ENCODE data around the gene CAPN3.

The CAPN3 gene

DNA sequence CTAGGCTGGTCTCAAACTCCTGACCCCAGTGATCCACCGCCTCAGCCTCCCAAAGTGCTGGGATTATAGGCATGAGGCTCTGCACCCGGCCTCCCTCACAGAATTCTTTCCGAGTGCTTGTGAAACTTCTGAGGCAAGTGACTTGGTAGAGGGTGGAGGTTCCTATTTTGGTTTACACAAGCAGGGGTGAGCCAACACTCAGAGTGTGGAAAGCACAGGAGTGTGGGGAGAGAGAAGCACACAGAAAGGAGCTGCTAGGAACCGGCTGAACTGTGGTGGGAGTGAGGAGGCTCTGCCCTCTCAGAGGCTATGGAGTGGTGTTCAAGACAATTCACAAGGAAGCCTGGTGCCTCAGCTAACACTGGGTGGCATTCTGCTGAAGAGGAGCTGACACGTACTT is 7.7 kb downstream of the CAPN3 start:
- H3K27me3 Mint-ChIP-seq = no peaks in the 10 kb centered on the region
- no peak for DNase-seq
- H3K36me3 Mint-ChIP-seq (ENCODE audit: low read depth) = peaks cover 1% of the 10 kb centered on the region
- H3K27ac Mint-ChIP-seq = no peak overlapping the region
- H3K4me3 Mint-ChIP-seq = no peak overlapping the region
- no peak for ATAC-seq
- no peaks in the 10 kb centered on the region for H3K9me3 Mint-ChIP-seq
- no peaks in the 10 kb centered on the region for H3K4me1 Mint-ChIP-seq

DNA sequence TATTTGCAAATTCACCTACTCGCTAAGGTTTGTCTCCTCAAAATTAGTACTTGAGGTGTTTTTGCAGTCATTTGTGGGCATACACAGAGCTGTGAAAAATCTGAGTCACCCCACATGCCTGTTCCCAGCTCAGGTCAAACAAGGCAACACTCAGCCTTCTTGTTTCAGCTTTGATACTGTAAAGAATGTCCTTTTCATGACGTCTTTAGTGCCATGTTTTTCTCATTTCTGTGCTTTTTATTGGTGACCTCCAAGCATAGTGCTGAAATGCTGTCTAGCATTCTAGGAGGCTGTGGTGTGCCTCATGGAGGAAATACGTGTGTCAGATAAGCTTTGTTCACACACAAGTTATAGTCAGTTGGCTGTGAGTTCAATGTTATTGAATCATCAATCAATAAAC is 8.8 kb downstream of the CAPN3 start:
- no peaks in the 10 kb centered on the region for H3K27me3 Mint-ChIP-seq
- ATAC-seq (no peak), DNase-seq (no peak)
- peaks cover 1% of the 10 kb centered on the region for H3K36me3 Mint-ChIP-seq (ENCODE audit: low read depth)
- H3K9me3 Mint-ChIP-seq = no peaks in the 10 kb centered on the region
- no peaks in the 10 kb centered on the region for H3K4me1 Mint-ChIP-seq
- no peak overlapping the region for H3K4me3 Mint-ChIP-seq
- H3K27ac Mint-ChIP-seq = no peak overlapping the region

DNA sequence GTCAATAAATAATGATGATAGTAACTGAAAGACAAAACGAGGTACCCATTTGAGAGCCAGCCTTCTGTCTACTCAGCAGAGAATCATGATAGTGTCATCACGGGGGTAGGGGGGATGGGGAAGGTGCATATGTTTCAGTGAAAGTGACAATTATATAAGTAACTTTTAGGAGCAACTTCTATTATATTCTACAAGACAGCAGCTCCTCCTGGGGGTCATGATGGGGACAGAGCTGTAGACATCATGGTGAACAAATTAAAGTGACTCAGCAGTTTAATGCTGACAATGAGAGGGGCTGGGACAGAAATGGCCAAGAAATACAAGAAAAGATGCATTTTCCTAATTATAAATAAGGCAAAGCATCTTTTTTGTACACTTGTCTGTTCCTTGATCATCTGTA is 11.8 kb downstream of the CAPN3 start:
- H3K27ac Mint-ChIP-seq = no peak overlapping the region

DNA sequence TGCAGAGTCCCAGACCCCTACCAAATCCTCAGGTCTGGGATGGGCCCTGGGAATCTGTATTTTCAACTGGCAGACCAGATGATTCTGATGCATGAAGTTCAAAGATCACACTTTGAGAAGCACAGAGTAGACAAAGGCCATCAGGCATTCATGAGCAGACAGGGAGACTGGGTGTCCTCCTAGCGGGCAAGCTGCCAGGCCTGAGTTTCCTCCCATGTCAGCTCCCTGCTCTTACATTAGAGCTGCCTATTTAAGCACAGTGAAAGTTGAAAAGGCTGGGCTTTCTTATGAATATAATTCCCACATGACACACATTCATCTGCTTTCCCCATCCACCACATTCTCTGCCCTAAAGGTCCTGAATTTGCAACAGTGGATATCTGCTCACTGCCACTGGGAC is 14.0 kb downstream of the CAPN3 start:
- DNase-seq (no peak), ATAC-seq (no peak)
- H3K36me3 Mint-ChIP-seq (ENCODE audit: low read depth) = peaks cover 5% of the 10 kb centered on the region
- no peaks in the 10 kb centered on the region for H3K4me1 Mint-ChIP-seq
- no peaks in the 10 kb centered on the region for H3K27me3 Mint-ChIP-seq
- no peak overlapping the region for H3K4me3 Mint-ChIP-seq
- H3K27ac Mint-ChIP-seq = no peak overlapping the region
- H3K9me3 Mint-ChIP-seq = peaks cover 4% of the 10 kb centered on the region

More for the DNA sequence above, 11.8 kb downstream of the CAPN3 start:
- no peaks in the 10 kb centered on the region for H3K27me3 Mint-ChIP-seq
- no peaks in the 10 kb centered on the region for H3K4me1 Mint-ChIP-seq
- ATAC-seq (no peak), DNase-seq (no peak)
- H3K36me3 Mint-ChIP-seq (ENCODE audit: low read depth) = peaks cover 1% of the 10 kb centered on the region
- no peaks in the 10 kb centered on the region for H3K9me3 Mint-ChIP-seq
- no peak overlapping the region for H3K4me3 Mint-ChIP-seq

DNA sequence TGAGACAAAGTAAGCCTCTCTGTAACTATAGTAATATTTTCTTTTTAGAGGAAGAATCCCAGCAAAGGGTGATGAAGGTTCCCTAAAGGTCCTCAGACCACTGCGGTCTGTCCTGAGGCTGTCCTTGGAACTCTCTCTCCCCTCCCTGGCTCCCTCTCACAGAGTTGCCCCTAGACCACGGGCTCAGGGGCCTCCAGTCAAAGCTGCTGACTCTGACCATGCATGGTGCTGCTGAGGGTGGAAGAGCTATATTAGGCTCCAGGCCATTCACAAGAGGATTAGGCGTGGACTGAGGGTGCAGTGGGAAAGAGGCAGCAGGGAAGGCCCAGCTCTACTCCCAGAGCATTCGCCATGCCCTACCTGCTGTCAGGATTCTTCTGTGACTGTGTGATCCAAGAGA is 14.6 kb downstream of the CAPN3 start:
- Mint-ChIP-seq H3K4me3 (no peak overlapping the region), H3K27ac (no peak overlapping the region), H3K36me3 (ENCODE audit: low read depth) (peaks cover 7% of the 10 kb centered on the region), H3K9me3 (peaks cover 8% of the 10 kb centered on the region), H3K27me3 (no peaks in the 10 kb centered on the region), H3K4me1 (no peaks in the 10 kb centered on the region)
- DNase-seq (no peak), ATAC-seq (no peak)

DNA sequence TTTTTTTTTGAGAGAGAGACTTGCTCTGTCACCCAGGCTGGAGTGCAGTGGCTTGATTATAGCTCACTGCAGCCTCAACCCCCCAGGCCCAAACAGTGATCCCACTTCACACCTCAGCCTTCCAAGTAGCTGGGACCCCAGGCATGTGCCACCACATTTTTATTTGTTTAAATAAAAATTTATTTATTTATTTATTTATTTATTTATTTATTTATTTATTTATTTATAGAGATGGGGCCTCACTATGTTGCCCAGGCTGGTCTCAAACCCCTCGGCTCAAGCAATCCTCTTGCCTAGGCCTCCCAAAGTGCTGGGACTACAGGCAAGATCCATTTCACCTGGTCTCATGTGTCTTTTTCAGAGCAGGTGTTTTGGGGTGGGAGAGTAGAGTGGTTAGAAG is 15.5 kb downstream of the CAPN3 start:
- no peaks in the 10 kb centered on the region for H3K4me1 Mint-ChIP-seq
- no peak overlapping the region for H3K27ac Mint-ChIP-seq
- DNase-seq (no peak), ATAC-seq (no peak)
- H3K9me3 Mint-ChIP-seq = peaks cover 8% of the 10 kb centered on the region
- H3K27me3 Mint-ChIP-seq = no peaks in the 10 kb centered on the region
- H3K4me3 Mint-ChIP-seq = no peak overlapping the region
- H3K36me3 Mint-ChIP-seq (ENCODE audit: low read depth) = peaks cover 9% of the 10 kb centered on the region

DNA sequence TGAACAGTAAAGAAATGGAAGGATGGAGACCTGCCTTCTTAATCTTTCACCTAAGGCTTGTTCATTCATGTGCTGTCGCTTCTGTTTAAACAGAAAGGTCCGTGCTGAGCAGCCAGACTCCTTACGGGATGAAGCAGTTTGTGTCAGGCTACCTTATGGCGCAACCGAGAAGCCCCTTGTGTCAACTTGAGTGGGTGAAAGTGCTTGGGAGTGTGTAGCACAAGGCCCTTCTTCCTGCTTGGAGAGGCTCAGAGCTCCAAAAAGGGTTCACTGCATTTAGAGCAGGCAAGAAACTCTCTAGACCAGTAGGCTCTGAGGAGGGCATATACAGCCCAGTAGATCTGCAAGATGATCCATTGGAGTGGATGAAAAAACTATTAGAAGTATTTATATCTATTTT is 16.0 kb downstream of the CAPN3 start:
- H3K27me3 Mint-ChIP-seq = no peaks in the 10 kb centered on the region
- H3K9me3 Mint-ChIP-seq = peaks cover 8% of the 10 kb centered on the region
- ATAC-seq (no peak), DNase-seq (no peak)
- peaks cover 9% of the 10 kb centered on the region for H3K36me3 Mint-ChIP-seq (ENCODE audit: low read depth)
- no peak overlapping the region for H3K4me3 Mint-ChIP-seq
- no peaks in the 10 kb centered on the region for H3K4me1 Mint-ChIP-seq
- H3K27ac Mint-ChIP-seq = no peak overlapping the region

DNA sequence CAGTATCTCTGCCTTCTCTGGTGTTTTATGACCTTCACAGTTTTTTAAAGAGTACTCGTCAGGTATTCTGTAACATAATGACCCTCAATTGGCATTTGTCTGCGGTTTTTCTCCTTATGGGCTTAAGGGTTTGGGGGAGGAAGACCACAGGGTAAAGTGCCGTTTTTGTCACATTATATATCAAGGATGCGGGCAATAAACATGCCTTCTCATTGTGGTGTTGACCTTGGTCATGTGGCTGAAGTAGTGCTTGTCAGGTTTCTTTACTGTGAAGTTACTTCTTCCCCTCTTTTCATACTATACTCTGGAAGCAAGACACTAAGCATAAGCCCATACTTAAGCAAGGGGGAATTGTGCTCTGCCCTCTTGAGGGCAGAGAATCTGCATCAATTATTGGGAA is 16.6 kb downstream of the CAPN3 start:
- H3K36me3 Mint-ChIP-seq (ENCODE audit: low read depth) = peaks cover 9% of the 10 kb centered on the region
- H3K4me3 Mint-ChIP-seq = no peak overlapping the region
- no peak for DNase-seq
- no peaks in the 10 kb centered on the region for H3K27me3 Mint-ChIP-seq
- no peak overlapping the region for H3K27ac Mint-ChIP-seq
- no peaks in the 10 kb centered on the region for H3K4me1 Mint-ChIP-seq
- H3K9me3 Mint-ChIP-seq = peaks cover 8% of the 10 kb centered on the region
- no peak for ATAC-seq

DNA sequence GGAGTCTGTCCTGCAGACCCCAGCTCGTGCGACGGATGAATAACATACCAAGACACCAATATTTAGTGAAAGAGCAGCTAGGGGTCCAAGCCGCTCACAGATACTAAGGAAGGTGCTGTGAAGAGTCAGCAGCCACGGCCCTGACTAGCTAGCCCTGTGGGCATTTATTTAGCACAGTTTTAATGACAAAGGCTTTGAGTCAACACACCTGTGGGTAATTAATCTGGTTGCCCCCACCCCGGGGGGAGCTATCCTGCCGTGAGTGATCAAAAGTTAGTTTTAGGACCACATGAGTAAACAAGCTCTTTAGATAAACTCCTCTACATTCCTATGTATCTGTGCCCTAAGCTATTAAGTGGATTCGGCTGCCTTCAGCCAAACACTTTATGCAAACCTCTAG is 18.7 kb downstream of the CAPN3 start:
- Mint-ChIP-seq H3K9me3 (peaks cover 8% of the 10 kb centered on the region), H3K4me1 (no peaks in the 10 kb centered on the region), H3K27ac (no peak overlapping the region), H3K27me3 (no peaks in the 10 kb centered on the region), H3K4me3 (no peak overlapping the region), H3K36me3 (ENCODE audit: low read depth) (peaks cover 9% of the 10 kb centered on the region)
- no peak for ATAC-seq
- no peak for DNase-seq

DNA sequence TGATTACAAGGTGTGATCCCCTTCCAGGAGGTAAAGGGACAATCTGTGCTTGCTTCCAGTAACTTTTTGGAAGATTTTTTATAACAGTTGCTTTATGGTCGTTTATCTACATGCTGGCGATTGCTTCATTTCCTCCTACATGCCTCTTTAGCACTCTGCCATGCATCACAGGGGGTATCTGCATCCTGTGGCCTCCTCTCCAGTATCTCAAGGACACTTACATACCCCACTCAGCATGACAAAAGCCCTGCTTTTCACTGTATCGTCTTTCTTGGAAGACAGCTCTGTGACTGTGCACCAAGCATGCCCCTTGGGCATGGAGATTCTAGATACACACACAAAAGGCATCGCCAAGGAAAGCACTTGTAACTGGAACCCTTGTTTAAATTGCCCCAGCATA is 25.3 kb downstream of the CAPN3 start:
- no peaks in the 10 kb centered on the region for H3K27me3 Mint-ChIP-seq
- H3K9me3 Mint-ChIP-seq = no peaks in the 10 kb centered on the region
- no peak overlapping the region for H3K4me3 Mint-ChIP-seq
- no peaks in the 10 kb centered on the region for H3K36me3 Mint-ChIP-seq (ENCODE audit: low read depth)
- no peak overlapping the region for H3K27ac Mint-ChIP-seq
- no peak for DNase-seq
- H3K4me1 Mint-ChIP-seq = no peaks in the 10 kb centered on the region
- no peak for ATAC-seq

DNA sequence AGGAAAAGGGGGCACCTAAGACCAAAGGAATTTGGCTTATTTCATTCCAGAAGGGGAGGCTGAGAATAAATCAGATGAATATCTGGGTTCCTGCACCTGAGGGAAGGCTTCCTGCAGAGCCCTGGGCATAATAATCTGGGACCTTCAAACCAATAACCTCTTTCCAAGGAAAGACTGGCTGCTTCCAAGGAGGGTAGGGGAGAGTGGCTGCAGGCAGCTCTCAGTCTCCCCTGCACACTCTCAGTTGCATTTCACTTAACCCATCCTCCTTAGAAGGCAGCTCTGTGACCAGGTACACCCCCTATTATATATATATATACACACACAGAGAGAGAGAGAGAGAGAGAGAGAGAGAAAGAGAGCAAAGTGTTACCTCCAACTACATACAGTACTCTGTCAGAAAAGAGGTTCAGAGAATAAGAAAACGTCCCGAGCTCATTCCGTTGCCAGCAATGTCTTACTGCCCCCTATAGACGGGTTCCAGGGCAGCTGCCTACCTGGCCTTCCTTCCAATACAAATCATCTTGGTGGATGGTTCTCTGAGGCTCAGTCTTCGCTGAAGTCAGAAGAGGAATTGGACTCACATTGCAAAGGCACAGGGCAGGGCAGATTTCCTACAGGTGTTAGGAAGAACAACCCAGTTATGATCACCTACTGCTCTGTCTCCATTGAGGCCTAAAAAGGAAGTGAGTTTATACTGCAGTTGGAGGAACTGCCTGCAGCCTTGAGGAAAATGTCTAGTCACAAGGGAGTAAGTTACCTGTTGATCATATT is 26.1 kb downstream of the CAPN3 start:
- no peak overlapping the region for H3K4me3 Mint-ChIP-seq
- H3K4me1 Mint-ChIP-seq = no peaks in the 10 kb centered on the region
- H3K9me3 Mint-ChIP-seq = no peaks in the 10 kb centered on the region
- ATAC-seq (peak; percentile 54), DNase-seq (peak; percentile 12)
- no peak overlapping the region for H3K27ac Mint-ChIP-seq
- no peaks in the 10 kb centered on the region for H3K27me3 Mint-ChIP-seq
- no peaks in the 10 kb centered on the region for H3K36me3 Mint-ChIP-seq (ENCODE audit: low read depth)

DNA sequence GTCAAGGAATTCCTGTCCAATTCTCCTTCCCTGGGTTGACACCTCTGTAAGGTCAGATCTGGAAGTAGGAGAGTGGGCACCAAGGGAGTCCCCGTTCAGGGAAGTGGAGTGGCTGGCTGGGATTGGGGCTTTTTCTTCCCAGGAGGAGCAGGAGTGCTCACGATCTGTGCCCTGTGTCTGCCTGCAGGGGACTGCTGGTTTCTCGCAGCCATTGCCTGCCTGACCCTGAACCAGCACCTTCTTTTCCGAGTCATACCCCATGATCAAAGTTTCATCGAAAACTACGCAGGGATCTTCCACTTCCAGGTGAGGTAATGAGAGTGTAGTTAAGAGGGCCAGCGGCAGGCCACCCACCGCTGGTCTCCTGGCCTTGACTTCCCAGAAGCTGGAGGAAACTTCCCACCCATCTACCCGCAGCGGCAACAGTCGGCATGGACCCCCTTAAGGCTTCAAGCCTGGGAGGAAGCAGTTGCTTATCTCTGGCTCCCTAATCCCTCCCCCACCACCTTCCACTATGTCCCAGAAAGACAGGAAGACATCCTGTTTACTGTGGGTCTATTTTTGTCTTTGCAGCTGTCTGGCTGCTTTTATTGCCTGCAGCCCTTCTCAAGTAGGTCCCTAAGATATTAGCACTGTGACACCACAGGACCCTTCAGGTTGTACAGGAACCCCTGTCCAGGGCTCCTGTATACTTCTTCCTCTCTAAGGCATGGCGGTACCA is 26.8 kb downstream of the CAPN3 start:
- ATAC-seq = no peak
- Mint-ChIP-seq H3K4me1 (no peaks in the 10 kb centered on the region), H3K27me3 (no peaks in the 10 kb centered on the region), H3K27ac (no peak overlapping the region), H3K9me3 (no peaks in the 10 kb centered on the region), H3K36me3 (ENCODE audit: low read depth) (no peaks in the 10 kb centered on the region), H3K4me3 (no peak overlapping the region)
- DNase-seq = no peak

DNA sequence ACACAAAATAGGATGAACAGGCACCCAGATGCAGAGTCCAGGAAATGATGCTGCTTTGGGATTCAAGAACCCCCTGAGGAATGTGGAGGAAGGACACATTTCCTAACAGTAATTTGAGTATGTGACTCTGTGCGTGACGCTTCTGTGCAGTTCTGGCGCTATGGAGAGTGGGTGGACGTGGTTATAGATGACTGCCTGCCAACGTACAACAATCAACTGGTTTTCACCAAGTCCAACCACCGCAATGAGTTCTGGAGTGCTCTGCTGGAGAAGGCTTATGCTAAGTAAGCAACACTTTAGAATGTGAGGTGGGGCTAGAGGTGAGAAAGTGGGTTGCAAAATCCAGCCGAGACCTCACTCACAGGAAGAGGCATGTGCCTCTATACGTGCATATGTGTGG is 28.3 kb downstream of the CAPN3 start:
- DNase-seq = no peak
- Mint-ChIP-seq H3K27me3 (no peaks in the 10 kb centered on the region), H3K9me3 (no peaks in the 10 kb centered on the region), H3K36me3 (ENCODE audit: low read depth) (no peaks in the 10 kb centered on the region), H3K4me1 (no peaks in the 10 kb centered on the region), H3K27ac (no peak overlapping the region), H3K4me3 (no peak overlapping the region)
- no peak for ATAC-seq

DNA sequence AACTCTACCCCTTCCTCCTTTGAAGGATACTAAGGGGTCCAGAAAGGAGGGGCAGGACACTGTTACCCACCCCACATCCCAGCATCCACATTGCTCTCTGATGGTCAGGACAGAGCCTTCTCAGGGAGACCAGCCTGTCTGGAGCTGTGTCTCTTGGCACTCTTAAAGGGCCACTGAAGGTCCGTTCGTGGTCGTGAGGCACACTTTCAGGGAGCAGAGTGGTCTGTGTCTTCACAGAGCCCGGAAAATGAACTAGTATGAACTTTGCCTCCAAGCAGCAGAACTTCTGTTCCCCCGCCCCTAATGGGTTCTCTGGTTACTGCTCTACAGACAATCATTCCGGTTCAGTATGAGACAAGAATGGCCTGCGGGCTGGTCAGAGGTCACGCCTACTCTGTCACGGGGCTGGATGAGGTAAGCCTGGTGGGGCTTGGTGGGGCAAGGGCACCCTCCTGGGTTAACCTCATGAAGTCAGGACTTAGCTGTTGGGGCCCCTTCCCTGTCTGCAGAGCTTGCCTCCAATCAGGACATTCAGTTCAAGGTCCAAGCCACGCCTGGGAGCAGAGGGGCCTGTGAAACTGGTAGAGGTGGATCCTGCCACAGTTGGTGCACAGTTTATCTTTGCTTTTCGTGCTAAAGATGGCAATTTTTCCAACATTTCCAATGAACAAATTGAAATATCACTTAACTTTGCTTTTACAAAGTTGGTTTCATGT is 33.2 kb downstream of the CAPN3 start:
- no peaks in the 10 kb centered on the region for H3K27me3 Mint-ChIP-seq
- H3K27ac Mint-ChIP-seq = no peak overlapping the region

DNA sequence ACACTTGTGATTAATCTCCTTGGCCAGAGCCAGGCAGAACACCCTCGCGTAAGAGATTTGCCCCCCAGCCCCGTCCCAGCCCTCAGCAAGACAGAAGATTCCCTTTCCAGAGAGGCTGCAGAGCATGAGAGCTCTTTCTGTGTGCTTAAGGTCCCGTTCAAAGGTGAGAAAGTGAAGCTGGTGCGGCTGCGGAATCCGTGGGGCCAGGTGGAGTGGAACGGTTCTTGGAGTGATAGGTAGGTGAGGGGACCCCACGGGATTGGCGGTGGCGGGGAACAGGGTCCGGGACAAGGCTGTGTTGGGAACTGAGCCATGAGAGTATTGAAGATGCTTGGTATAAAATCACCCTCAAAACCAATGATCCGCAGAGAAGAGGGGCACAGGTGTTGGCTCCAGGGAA is 34.8 kb downstream of the CAPN3 start:
- Mint-ChIP-seq H3K27me3 (no peaks in the 10 kb centered on the region), H3K27ac (no peak overlapping the region), H3K9me3 (no peaks in the 10 kb centered on the region), H3K4me1 (no peaks in the 10 kb centered on the region), H3K36me3 (ENCODE audit: low read depth) (no peaks in the 10 kb centered on the region), H3K4me3 (no peak overlapping the region)
- no peak for DNase-seq
- ATAC-seq = no peak

More for the DNA sequence above, 33.2 kb downstream of the CAPN3 start:
- Mint-ChIP-seq H3K4me3 (no peak overlapping the region), H3K9me3 (no peaks in the 10 kb centered on the region), H3K36me3 (ENCODE audit: low read depth) (no peaks in the 10 kb centered on the region), H3K4me1 (no peaks in the 10 kb centered on the region)
- ATAC-seq (no peak), DNase-seq (no peak)

Measured in activated naive CD8-positive, alpha-beta T cell treated with anti-CD3 and anti-CD28 coated beads, Interleukin-2, amount 50 U/mL, for 24 hours (primary cell).